ENCODE results near the gene CCDC6.

- no peak for TF ChIP-seq CTCF (IDR thresholded peaks at IDR 0.05)
- no peak for TF ChIP-seq POLR2A (IDR thresholded peaks at IDR 0.05)
Observed at GRCh38 chr10:59757966-59758365, 148.4 kb downstream of the CCDC6 start.
